Urothelium cell line (cell line): ENCODE measurements around the gene FUT4.
"Not testable (repeated sequence)": the region's sequence is repeated elsewhere in the genome, so short reads cannot be mapped to it uniquely, and the experiment has no call there.

ENCODE experiments used
- DNase-seq: peaks from one replicate; pipeline ENCODE4 v3.0.0; 2011; ENCODE audit warnings: low spot score, mixed read lengths
- FAIRE-seq: peaks from 2 replicates; lab custom pipeline; 2011; peaks lifted over from hg19 to GRCh38; lab: Jason Lieb, UNC

Gene FUT4, protein sequence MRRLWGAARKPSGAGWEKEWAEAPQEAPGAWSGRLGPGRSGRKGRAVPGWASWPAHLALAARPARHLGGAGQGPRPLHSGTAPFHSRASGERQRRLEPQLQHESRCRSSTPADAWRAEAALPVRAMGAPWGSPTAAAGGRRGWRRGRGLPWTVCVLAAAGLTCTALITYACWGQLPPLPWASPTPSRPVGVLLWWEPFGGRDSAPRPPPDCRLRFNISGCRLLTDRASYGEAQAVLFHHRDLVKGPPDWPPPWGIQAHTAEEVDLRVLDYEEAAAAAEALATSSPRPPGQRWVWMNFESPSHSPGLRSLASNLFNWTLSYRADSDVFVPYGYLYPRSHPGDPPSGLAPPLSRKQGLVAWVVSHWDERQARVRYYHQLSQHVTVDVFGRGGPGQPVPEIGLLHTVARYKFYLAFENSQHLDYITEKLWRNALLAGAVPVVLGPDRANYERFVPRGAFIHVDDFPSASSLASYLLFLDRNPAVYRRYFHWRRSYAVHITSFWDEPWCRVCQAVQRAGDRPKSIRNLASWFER

DNA sequence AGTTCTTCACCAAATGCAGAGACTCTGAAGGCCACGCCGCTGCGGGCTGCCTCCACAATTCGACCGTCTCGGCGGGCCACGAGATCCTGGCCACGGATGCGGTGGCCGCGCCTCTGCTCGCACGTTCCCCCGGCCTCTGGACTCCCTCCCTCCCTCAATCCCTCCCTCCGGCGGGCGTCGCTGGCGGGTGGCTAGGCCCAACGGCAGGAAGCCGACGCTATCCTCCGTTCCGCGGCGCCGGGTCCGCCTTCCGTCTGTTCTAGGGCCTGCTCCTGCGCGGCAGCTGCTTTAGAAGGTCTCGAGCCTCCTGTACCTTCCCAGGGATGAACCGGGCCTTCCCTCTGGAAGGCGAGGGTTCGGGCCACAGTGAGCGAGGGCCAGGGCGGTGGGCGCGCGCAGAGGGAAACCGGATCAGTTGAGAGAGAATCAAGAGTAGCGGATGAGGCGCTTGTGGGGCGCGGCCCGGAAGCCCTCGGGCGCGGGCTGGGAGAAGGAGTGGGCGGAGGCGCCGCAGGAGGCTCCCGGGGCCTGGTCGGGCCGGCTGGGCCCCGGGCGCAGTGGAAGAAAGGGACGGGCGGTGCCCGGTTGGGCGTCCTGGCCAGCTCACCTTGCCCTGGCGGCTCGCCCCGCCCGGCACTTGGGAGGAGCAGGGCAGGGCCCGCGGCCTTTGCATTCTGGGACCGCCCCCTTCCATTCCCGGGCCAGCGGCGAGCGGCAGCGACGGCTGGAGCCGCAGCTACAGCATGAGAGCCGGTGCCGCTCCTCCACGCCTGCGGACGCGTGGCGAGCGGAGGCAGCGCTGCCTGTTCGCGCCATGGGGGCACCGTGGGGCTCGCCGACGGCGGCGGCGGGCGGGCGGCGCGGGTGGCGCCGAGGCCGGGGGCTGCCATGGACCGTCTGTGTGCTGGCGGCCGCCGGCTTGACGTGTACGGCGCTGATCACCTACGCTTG, at the start of gene FUT4:
Gene FUT4 (plus strand): TSS at position 227 of the 951 bp plus-strand sequence. CDS start 213 bp downstream, at position 440.
- DNase-seq (peak; percentile 90), FAIRE-seq (peak; percentile 40)

DNA sequence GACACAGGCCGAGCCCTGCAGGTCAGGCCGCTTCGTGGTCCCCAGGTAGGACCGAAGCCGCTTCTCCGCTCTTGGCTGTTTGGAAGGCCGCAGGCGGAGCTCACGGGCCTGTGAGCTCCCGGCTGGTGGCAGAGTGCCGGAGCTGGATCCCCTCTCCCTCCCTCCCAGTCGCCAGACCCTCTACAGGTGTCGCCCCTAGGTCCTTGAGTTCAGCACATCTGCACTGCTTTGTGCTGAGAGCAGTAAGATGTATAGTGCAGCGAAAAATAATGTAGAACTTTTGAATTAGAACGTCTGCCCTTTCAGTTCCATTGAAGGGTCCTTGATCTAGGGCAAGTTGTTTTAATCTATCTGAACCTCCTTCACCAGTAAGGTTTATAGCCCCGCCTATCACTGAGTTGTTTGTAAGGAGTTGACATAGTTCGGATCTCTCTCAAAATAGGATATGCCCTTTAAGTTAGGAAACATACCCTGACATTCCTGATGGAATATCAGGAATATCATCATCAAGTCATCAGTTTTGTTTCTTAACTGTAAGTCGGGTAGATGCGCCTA, 49.5 kb upstream of the FUT4 start:
- FAIRE-seq (no peak), DNase-seq (no peak)

DNA sequence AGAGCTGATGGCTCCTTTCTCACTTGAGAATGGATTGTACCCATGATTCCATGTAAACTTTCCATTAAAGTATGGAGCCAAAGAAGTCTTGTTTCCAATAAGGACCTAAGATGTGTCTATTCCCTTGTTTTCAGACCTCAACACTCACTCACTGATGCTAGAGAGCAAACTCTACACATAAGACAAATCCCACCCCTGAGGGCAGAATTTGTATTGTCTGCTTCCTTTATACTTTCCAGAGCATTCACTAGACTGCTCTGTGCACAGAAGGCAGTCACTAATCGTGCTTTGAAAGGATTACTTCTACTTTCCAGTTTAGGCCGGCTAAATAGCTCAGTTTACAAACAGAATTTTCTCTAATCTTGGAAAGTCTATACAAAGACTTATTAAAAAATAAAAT, 43.5 kb upstream of the FUT4 start:
- FAIRE-seq (no peak), DNase-seq (no peak)

DNA sequence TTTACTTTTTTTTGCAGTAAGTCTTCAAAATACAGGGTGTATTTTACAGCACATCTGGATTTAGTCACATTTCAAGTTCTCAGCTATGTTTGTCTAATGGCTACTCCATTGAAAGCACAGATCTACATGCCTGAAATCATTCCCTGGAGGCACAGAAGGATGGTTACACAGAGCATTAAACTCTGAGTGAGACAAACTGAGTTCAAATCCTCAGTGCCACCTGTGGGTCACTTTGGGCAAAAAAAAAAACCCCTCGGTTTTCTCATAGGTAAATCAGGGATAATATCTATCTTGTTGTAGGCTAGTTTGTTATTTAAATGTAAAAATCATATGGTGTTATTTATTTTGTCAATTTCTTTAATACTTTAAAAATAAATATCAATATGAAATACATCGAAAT, 42.2 kb upstream of the FUT4 start:
- no peak for FAIRE-seq
- DNase-seq = no peak

DNA sequence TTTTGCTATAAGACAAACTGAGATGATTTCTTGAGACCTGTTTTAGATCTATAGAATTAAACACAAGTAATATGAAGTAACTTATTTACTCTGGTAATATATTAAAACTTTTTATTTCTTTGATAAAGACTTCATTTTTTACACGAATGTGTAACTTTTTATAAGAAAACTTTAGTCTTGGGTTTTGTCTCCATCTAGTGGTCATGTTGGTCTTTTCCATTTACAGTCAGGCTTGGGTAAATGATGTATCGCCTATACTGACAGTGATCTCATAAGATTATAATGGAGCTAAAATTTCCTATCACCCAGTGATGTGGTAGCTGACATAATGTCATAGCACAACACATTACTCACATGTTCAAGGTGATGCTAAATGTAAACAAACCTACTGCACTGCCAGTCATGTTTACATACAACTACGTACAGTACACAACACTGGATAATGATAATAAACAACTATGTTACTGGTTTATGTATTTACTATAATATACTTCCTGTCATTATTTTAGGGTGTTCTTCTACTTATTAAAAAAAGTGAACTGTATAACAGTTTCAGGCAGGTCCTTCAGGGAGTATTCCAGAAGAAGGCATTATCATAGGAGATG, 38.9 kb upstream of the FUT4 start:
- FAIRE-seq (no peak), DNase-seq (peak; percentile 41)

DNA sequence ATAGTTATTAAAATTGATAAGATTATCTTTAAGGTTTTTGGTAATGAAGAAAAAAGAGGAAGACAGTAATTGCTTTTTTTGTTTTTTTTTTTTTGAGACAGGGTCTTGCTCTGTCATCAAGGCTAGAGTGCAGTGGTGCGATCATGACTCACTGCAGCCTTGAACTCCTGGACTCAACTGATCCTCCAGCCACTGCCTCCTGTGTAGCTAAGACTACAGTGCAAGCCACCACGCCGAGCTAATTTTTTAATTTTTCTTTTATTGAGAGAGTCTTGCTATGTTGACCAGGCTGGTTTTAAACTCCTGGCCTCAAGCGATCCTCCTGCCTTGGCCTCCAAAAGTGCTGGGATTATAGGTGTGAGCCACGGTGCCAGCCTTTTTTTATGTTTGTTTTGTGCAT, 37.2 kb upstream of the FUT4 start:
- not testable (repeated sequence) for FAIRE-seq, DNase-seq

DNA sequence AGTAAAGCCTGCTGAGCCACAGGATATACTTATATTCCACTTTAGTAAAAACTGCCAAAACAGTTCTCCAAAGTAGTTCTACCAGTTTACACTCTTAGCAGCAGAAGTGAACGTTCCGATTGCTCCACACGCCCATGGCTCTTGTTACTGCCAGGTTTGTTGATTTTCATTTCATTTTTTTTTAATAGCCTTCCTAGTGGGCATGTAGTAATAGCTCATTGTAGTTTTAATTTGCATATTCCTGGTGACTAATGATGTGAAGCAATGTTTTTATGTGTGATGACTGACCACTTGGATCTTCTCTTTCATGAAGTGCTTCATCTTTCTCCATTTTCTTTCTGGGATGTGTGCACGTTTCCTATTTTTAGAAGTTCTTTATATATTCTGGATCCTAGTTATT, 36.2 kb upstream of the FUT4 start:
- no peak for FAIRE-seq
- no peak for DNase-seq

DNA sequence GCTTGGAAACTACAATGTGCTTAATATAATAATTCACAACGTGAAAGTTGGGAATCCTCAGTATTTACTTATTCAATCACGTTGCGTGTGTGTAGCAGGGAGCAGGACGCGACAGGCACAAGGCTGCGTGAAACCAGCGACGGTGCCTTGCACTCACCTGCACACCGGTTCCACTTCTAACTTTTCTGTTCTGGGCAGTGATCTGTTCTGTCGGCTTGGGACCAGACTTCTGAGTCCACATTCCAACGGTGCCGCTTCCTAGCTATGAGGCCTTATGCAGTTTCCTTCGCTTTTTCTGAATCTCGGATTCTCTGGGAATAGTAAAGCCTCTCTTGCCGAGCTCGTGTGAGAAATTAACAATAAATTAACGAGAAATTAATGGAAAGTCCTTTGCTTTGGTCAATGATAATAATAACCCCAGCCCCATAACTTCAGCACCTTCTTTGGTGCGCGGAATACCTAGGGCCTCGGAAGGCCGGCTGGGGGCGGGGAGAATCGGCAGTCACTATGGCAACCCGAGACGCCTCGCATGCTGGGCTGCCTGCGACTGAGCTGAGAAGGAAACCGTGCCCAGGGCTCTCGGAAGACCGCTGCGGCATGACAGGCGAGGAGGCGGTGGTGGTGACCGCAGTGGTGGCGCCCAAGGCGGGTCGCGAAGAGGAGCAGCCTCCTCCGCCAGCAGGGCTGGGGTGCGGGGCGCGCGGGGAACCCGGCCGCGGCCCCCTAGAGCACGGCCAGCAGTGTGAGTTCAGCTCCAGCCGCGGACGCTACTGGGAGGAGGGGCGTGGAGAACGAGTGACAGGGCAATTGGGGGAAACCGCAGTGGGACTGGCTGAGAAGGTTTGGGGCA, 31.6 kb upstream of the FUT4 start, which contains the start of gene C11orf97:
Gene C11orf97 (plus strand): TSS at position 530 of the 850 bp plus-strand sequence. CDS start 68 bp downstream, at position 598.
- FAIRE-seq (no peak), DNase-seq (peak; percentile 67)

DNA sequence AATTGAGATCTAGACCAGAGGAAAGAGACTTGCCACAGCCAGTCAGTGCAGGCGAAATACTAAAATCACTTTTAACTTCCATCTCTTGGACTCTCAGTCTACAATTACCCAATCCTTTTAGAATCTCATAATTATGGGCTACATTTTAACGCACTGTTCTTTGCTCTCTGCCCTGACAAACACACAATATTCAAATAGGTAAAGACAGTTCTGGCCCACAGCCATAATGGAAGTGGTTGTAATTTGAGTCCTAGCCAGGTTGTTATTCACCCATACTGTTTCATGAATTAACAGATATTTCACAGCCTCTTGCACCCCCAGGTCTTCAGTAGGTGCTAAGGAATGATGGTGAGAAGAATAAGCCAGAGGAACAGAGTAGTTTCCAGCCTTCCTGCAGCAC, 30.6 kb upstream of the FUT4 start:
- no peak for FAIRE-seq

DNA sequence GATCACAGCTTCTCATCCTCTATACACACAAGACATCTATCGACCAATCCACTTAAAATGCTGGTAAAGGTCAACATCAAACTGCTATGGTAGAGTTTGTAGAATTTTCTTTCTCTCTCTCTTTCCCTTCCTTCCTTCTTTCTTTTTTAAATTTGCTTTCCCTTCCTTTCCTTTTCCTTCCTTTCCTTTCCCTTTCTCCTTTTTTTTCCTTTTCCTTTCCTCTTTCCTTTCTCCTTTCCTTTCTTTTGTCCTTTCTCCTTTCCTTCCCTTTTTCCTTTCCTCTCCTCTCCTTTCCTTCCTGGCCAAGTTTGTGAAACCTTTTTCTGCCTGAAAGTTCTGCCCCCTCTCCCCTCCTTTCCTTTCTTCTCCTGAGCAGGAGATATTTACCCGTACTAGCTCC, 28.3 kb upstream of the FUT4 start:
- FAIRE-seq = no peak

More for the DNA sequence above, 30.6 kb upstream of the FUT4 start:
- DNase-seq = no peak

DNA sequence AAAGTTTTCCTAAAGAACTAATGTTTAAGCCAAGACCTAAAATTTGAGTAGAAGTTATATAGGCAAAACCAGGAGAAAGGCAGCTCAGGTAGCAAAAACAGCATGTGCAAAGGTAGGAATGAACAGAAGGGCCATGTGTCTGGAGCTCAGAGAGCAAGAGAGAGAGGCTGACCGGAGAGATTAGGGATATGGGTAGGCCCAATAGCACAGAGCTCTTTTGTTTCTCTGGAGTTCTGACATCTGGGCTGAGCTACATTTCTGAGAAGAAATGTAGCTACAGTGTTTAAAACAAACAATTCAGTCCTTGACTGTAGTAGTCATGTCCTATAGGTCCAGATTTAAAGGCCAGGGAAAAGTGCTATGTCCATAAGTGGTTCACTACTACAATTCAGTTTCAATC, 27.0 kb upstream of the FUT4 start:
- DNase-seq = no peak
- FAIRE-seq = no peak

More for the DNA sequence above, 28.3 kb upstream of the FUT4 start:
- DNase-seq = no peak

DNA sequence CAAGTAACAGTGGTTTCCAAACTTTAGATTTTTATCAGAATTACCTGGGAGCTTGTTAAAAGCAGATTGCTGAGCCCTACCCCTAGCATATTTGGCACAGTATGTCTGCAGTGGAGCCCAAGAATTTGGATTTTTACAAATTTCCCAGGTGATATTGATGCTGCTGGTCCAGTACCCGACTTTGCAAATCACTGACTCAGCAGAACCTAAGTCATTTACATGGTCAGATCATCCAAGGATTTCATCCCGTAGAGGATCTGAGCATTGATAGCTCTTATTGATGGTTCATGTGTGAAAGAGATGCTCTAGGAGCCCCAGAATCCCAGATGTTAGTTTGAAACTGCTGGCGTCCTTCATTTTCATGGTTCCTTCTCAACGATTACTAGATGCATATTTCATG, 25.4 kb upstream of the FUT4 start:
- DNase-seq (no peak), FAIRE-seq (no peak)

DNA sequence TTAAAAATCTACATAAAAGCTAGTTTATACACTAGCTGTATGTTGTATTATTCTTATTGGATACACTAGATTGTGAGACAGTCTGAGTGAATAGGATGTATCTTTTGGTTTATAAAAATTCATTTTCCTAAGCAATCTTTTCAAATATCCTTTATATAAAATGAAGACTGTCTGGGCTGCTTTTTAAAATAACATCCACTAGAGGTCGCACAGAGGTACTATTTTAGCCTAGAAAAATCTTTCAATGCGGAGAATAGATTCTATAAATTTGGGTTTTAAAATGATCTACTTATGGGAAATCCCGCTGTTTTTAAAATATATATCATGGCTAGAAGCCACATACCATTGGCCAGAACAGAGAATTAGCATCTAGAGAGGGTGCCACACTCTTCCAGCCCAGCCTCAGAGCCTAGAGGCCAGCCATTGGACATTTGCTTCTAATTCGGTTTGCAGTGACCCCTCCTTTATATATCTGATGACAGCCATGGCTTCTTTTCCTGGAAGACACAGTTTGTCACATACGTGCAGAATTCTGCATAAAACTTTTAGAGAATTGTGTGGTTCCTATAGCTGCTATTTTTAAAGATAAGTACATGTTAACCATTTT, 24.1 kb upstream of the FUT4 start:
- FAIRE-seq = no peak

DNA sequence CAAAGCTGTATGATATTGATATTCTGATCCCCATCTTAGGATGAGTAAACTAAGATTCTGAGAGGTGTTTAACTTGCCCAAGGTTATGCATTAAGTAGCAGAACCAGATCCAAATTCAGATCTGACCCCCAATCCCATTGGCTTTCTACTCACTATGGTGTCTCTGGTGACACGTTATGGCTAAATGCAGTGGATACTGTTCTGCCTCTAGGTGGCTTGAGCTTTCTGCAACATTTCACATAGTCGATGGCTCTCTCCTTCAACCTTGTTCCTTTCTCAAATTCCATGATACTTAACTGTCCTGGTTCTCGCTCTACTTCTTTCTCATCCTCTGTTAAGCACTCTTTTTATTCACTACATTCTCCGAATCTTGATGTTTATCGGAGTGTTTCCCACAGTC, 22.0 kb upstream of the FUT4 start:
- FAIRE-seq = peak; percentile 55

More for the DNA sequence above, 24.1 kb upstream of the FUT4 start:
- peak; percentile 20 for DNase-seq

DNA sequence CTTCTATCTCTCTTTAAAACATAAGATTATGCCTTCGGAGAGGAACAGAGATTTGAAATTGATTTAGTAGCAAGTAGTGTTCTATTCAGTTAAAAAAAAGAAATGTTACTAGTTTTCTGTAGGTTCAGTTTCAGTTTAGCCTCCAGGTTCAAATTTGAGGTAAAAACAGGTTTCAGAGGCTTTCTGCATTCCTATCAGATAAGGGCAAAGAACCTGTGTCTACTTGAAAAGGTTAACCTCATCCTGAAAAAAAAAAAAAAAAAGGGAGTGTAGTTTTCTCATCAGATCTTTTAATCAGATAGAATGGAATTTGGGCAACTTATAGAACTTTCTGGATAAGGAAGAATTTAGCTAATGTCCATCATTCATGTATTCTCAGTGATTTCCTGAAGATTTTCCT, 19.4 kb upstream of the FUT4 start:
- FAIRE-seq (no peak), DNase-seq (no peak)

More for the DNA sequence above, 22.0 kb upstream of the FUT4 start:
- DNase-seq = no peak

DNA sequence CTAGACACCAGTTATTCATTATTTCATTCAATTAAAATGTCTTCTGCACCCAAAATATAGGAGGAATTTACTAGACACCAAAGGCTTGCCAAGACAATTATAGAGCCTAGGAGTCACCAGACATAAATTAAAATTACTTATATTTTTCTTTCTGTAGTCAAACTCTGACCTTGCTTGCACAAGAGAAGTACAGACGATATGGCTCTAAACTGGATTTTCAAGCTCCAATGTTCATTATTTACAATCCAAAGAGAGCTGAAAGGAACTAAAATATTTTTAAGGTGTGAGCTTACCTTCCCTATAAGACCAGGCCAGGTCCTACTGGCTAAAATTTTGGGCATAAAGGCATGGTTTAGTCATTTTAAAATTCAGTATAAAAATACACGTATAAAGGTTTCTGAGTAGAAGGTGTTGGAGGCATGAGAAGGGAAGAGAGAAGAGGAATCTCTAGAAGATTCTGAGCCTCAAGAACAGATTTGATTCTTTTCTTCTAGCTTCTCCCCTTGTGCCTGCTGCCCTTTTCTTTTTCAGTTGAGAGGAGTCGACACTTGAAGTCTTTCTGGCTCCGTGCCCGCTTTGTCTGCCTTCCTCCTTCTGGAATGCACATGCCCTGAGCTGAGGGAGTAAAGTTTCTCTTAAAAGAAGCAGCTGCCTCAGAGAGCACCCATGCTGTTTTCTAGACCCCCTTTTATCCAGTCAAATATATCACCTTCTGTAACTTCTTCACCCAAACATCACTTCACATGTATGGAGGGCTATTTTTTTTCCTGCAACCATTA, 18.0 kb upstream of the FUT4 start:
- FAIRE-seq = no peak
- peak; percentile 61 for DNase-seq

DNA sequence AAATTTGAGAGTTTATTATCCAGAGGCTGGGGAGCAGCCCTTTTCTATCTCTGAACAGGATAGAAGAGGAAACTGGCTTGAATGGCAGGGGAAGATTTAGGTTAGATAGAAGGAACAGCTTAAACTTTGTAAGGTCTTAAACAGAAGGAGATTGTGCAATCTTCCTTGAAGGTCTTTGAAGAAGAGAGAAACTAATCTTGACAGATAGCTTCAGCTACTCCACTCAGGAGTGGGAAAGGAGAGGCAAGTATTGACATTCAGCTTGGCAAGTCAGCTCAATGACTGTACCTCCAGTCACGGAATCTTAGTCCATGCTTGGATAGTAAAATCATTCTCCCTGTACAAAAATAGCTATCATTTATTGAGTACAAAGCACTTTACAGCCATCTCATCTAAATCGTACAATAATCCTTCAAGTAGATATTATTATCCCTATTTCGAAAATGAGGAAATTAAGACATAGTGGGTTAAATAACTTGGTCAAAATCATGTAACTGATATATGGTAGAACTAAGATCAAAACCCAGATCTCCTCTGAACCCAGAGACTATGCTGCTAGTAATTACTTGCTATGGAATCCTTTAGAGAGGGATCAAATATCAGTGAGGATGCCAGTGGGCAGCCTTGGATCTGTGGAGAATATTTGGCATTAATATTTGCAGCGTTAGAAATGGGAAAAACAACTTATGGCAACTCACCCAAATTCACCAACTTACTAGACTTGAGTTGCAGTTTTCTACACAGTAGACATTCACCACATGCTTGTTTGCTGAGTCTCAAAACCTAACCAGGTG, 16.9 kb upstream of the FUT4 start:
- DNase-seq (no peak), FAIRE-seq (no peak)

DNA sequence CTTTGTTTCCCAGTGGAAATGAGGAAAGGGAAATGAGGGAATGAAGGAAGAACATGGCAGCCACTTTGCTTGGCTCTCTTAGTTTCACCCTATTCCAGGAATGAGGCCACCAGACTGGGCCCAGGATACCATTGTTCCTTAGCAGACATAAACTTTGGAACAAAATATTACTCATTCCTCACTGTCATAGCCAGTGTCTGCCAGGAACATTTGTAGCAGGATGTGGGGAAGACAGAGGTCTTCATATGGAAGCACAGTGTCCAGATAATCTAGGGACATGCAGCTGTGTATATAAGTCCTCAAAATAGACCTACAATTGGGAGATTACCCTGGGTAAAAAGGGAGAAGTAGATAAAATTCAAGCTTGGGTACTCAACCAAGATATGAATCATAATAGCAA, 15.2 kb upstream of the FUT4 start:
- DNase-seq = no peak
- no peak for FAIRE-seq
